PC-3 (cell line): ENCODE data around the gene TPRX1. TPM values are rescaled to one million over a fixed set of nuclear protein-coding genes. Genes with fewer than 3 reads are reported as not detected.

Experiments
- ATAC-seq: fragments of 200-7000 bp; cut with Tn5 transposase; 2 replicates; pipeline ENCODE4 v1.9.1; 2020; ENCODE audit warnings: mild to moderate bottlenecking, moderate library complexity
- BruUV-seq: library from RNA; stranded (reverse); fragments of 400-500 nt; replicated peaks from 2 replicates; lab custom pipeline; 2021; lab: Mats Ljungman, UMichigan
- CTCF ChIA-PET: fragments of 300-600 bp; sonication (Branson Sonifier 250); formaldehyde crosslinking; loops from one replicate; lab custom pipeline; 2022; ENCODE audit warnings: antibody characterized with exemption; lab: Charles Lee
- POLR2A ChIA-PET: fragments of 300-600 bp; sonication (Branson Sonifier 250); formaldehyde crosslinking; loops from one replicate; lab custom pipeline; 2022; ENCODE audit warnings: antibody characterized with exemption; ENCODE audit not compliant: unreplicated experiment; lab: Charles Lee
- DNase-seq: peaks from one replicate; pipeline ENCODE4 v3.0.0-alpha.2; 2015
- H2AFZ ChIP-seq: fragments of 300-600 bp; sonication (generic); 2 replicates; pipeline ENCODE4 v1.6.0; 2016; ENCODE audit warnings: antibody characterized with exemption, low read length
- H3F3A ChIP-seq: fragments of 300-600 bp; sonication (generic); one replicate; pipeline ENCODE4 v1.6.0; 2017; ENCODE audit warnings: antibody characterized with exemption, low read length, control low read depth, mild to moderate bottlenecking; ENCODE audit not compliant: unreplicated experiment
- H3K27ac ChIP-seq: fragments of 300-600 bp; sonication (generic); 2 replicates; pipeline ENCODE4 v1.5.1; 2016; ENCODE audit warnings: mild to moderate bottlenecking, low read length
- H3K27me3 ChIP-seq: fragments of 300-600 bp; sonication (generic); 2 replicates; pipeline ENCODE4 v1.6.1; 2016; ENCODE audit warnings: low read length, mixed read lengths
- H3K36me3 ChIP-seq: fragments of 300-600 bp; sonication (generic); 2 replicates; pipeline ENCODE4 v1.6.1; 2016; ENCODE audit warnings: low read depth, mixed run types, low read length, mixed read lengths
- H3K4me1 ChIP-seq: fragments of 300-600 bp; sonication (generic); 2 replicates; pipeline ENCODE4 v1.5.1; 2016; ENCODE audit warnings: low read length; ENCODE audit not compliant: insufficient read depth
- H3K4me2 ChIP-seq: fragments of 300-600 bp; sonication (generic); 2 replicates; pipeline ENCODE4 v1.6.0; 2016; ENCODE audit warnings: low read length
- H3K4me3 ChIP-seq: fragments of 300-600 bp; sonication (generic); 2 replicates; pipeline ENCODE4 v1.5.1; 2016; ENCODE audit warnings: mild to moderate bottlenecking, low read length, mixed read lengths
- H3K79me2 ChIP-seq: fragments of 300-600 bp; sonication (generic); 2 replicates; pipeline ENCODE4 v1.6.1; 2017; ENCODE audit warnings: low read length, mixed read lengths
- H3K9ac ChIP-seq: fragments of 300-600 bp; sonication (generic); 2 replicates; pipeline ENCODE4 v1.6.0; 2016; ENCODE audit warnings: mild to moderate bottlenecking, low read length
- H3K9me2 ChIP-seq: fragments of 300-600 bp; sonication (generic); replicated peaks from 2 replicates; pipeline ENCODE4 v1.6.1; 2016; ENCODE audit warnings: mixed run types, low read length, mixed read lengths
- H3K9me3 ChIP-seq: fragments of 300-600 bp; sonication (generic); 2 replicates; pipeline ENCODE4 v1.6.1; 2016; ENCODE audit warnings: low read length, mixed read lengths
- H4K20me1 ChIP-seq: fragments of 300-600 bp; sonication (generic); 2 replicates; pipeline ENCODE4 v1.6.1; 2016; ENCODE audit warnings: low read length, mixed read lengths
- CTCF ChIP-seq: fragments of 300-600 bp; sonication (generic); conservative IDR thresholded peaks from 2 replicates; pipeline ENCODE4 v1.5.1; 2017; ENCODE audit warnings: antibody characterized with exemption, low read depth, mild to moderate bottlenecking, low read length
- EZH2 ChIP-seq: fragments of 300-600 bp; sonication (generic); IDR thresholded peaks from one replicate; pipeline ENCODE4 v1.6.1; 2017; ENCODE audit warnings: antibody characterized with exemption, mild to moderate bottlenecking, low read length; ENCODE audit not compliant: unreplicated experiment
- EZH2phosphoT487 ChIP-seq: fragments of 300-600 bp; sonication (generic); IDR thresholded peaks from 2 replicates; pipeline ENCODE4 v1.6.1; 2018; ENCODE audit warnings: mild to moderate bottlenecking, antibody characterized with exemption, low read length, borderline replicate concordance
- intact Hi-C: fragments of 100-400 bp; cut with micrococcal nuclease; formaldehyde crosslinking; loops from 2 replicates; pipeline ENCODE4 v1.9.0; 2023
- total RNA-seq: library from RNA; depleted of rRNA; stranded (reverse); fragments of >200 nt; gene quantifications from 2 replicates; pipeline ENCODE4 v1.2.3, GENCODE V29; 2014

The TPRX1 gene
- total RNA-seq, 1 experiment from 2014 or later: not detected

GRCh38 chr19:47839411-47839810, 35.1 kb upstream of the TPRX1 start:
- Histone ChIP-seq H3K27ac (no peak overlapping the region), H3K27me3 (no peaks in the 10 kb centered on the region), H3K4me3 (no peak overlapping the region), H3K9ac (no peak overlapping the region), H3K4me1 (no peaks in the 10 kb centered on the region), H3K4me2 (no peak overlapping the region), H3F3A (no peaks in the 10 kb centered on the region), H2AFZ (no peak overlapping the region), H4K20me1 (no peaks in the 10 kb centered on the region), H3K79me2 (no peaks in the 10 kb centered on the region), H3K9me2 (no peaks in the 10 kb centered on the region), H3K9me3 (no peaks in the 10 kb centered on the region), H3K36me3 (no peaks in the 10 kb centered on the region)
- BruUV-seq: no TSS peak
- intact Hi-C loops: no loop called here
- TF ChIP-seq EZH2 (no peak), EZH2phosphoT487 (no peak), CTCF (no peak)
- ChIA-PET POLR2A (interaction anchor here (0.6 kb wide), 1 partner anchor 72 kb away, joined by 6 read pairs; no protein-coding TSS in a partner anchor), CTCF (no interaction called here)
- DNase-seq: no peak
- no peak for ATAC-seq

GRCh38 chr19:47836038-47836437, 31.7 kb upstream of the TPRX1 start:
- Histone ChIP-seq H3K79me2 (no peaks in the 10 kb centered on the region), H2AFZ (no peak overlapping the region), H3K27me3 (no peaks in the 10 kb centered on the region), H3K36me3 (no peaks in the 10 kb centered on the region), H3F3A (no peaks in the 10 kb centered on the region), H3K9me2 (no peaks in the 10 kb centered on the region), H3K27ac (no peak overlapping the region), H3K9me3 (no peaks in the 10 kb centered on the region), H4K20me1 (no peaks in the 10 kb centered on the region), H3K4me2 (no peak overlapping the region), H3K4me3 (no peak overlapping the region), H3K9ac (no peak overlapping the region), H3K4me1 (no peaks in the 10 kb centered on the region)
- TF ChIP-seq EZH2 (no peak), CTCF (no peak)
- intact Hi-C loops: no loop called here
- ATAC-seq (no peak), DNase-seq (no peak)
- BruUV-seq: no TSS peak
- CTCF ChIA-PET: no interaction called here
- POLR2A ChIA-PET: no interaction called here

- H3K9me3 ChIP-seq: no peaks in the 10 kb centered on the region
- no peak overlapping the region for H3K27ac ChIP-seq
- H4K20me1 ChIP-seq: no peaks in the 10 kb centered on the region
- H3K79me2 ChIP-seq: no peaks in the 10 kb centered on the region
- no peaks in the 10 kb centered on the region for H3F3A ChIP-seq
- CTCF ChIA-PET: no interaction called here
- ATAC-seq (no peak), DNase-seq (no peak)
- no peak overlapping the region for H2AFZ ChIP-seq
- intact Hi-C loops: no loop called here
- H3K4me1 ChIP-seq: no peaks in the 10 kb centered on the region
- no peak overlapping the region for H3K4me2 ChIP-seq
- TF ChIP-seq EZH2phosphoT487 (no peak), CTCF (no peak), EZH2 (no peak)
- H3K27me3 ChIP-seq: no peaks in the 10 kb centered on the region
- BruUV-seq: no TSS peak
- no peaks in the 10 kb centered on the region for H3K9me2 ChIP-seq
- H3K36me3 ChIP-seq: no peaks in the 10 kb centered on the region
- H3K9ac ChIP-seq: no peak overlapping the region
- H3K4me3 ChIP-seq: no peak overlapping the region
- POLR2A ChIA-PET: no interaction called here
Measured at GRCh38 chr19:47832723-47833122, 28.4 kb upstream of the TPRX1 start.
